Choroid plexus epithelial cell (primary cell): Measurements from ENCODE around the gene LRPAP1.
"Not testable (repeated sequence)": the region's sequence is repeated elsewhere in the genome, so short reads cannot be mapped to it uniquely, and the experiment has no call there.

ENCODE experiments used
- DNase-seq: peaks from one replicate; pipeline ENCODE4 v3.0.0-alpha.2; 2010; ENCODE audit warnings: low read depth
- H3K4me3 ChIP-seq: 2 replicates; pipeline ENCODE4 v1.5.1; 2011; ENCODE audit warnings: low read depth, mild to moderate bottlenecking, control low read depth, low read length, moderate library complexity
- CTCF ChIP-seq: conservative IDR thresholded peaks from 2 replicates; pipeline ENCODE4 v1.5.1; 2011; ENCODE audit warnings: low read depth, mild to moderate bottlenecking, control low read depth, inconsistent platforms, low read length, moderate library complexity

The LRPAP1 gene

GRCh38 chr4:3556244-3556867 is 24.1 kb upstream of the LRPAP1 start:
- H3K4me3 ChIP-seq, DNase-seq: not testable (repeated sequence)

- H3K4me3 ChIP-seq, DNase-seq: not testable (repeated sequence)
Measured at GRCh38 chr4:3555459-3556070, 23.3 kb upstream of the LRPAP1 start.

GRCh38 chr4:3551366-3551765 is 19.1 kb upstream of the LRPAP1 start:
- H3K4me3 ChIP-seq, DNase-seq: not testable (repeated sequence)

- H3K4me3 ChIP-seq, DNase-seq: not testable (repeated sequence)
Measured at GRCh38 chr4:3550792-3551325, 18.6 kb upstream of the LRPAP1 start.

- DNase-seq, H3K4me3 ChIP-seq: not testable (repeated sequence)
Measured at GRCh38 chr4:3550041-3550440, 17.8 kb upstream of the LRPAP1 start.

GRCh38 chr4:3549694-3550001 is 17.4 kb upstream of the LRPAP1 start:
- not testable (repeated sequence) for DNase-seq, H3K4me3 ChIP-seq

- not testable (repeated sequence) for DNase-seq, H3K4me3 ChIP-seq
Measured at GRCh38 chr4:3548991-3549693, 16.9 kb upstream of the LRPAP1 start.

GRCh38 chr4:3546721-3547120 is 14.5 kb upstream of the LRPAP1 start:
- H3K4me3 ChIP-seq, DNase-seq: not testable (repeated sequence)

GRCh38 chr4:3545351-3545750 is 13.1 kb upstream of the LRPAP1 start:
- H3K4me3 ChIP-seq, DNase-seq: not testable (repeated sequence)

GRCh38 chr4:3544259-3545025 is 12.2 kb upstream of the LRPAP1 start:
- H3K4me3 ChIP-seq, DNase-seq: not testable (repeated sequence)

- H3K4me3 ChIP-seq, DNase-seq: not testable (repeated sequence)
Measured at GRCh38 chr4:3543415-3543814, 11.2 kb upstream of the LRPAP1 start.

GRCh38 chr4:3538906-3539305 is 6.7 kb upstream of the LRPAP1 start:
- not testable (repeated sequence) for H3K4me3 ChIP-seq

GRCh38 chr4:3535812-3536211 is 3.6 kb upstream of the LRPAP1 start:
- DNase-seq, H3K4me3 ChIP-seq: not testable (repeated sequence)

More at GRCh38 chr4:3538906-3539305, 6.7 kb upstream of the LRPAP1 start:
- DNase-seq = not testable (repeated sequence)

GRCh38 chr4:3533423-3533820 is 1.2 kb upstream of the LRPAP1 start:
- no peak for TF ChIP-seq CTCF
- DNase-seq = no peak
- H3K4me3 ChIP-seq = no peak overlapping the region
